Neural progenitor cell (in vitro differentiated cells): Measurements from ENCODE around the gene LMCD1.

Experiments
- CTCF ChIP-seq: fragments of 200-600 bp; sonication (generic); IDR thresholded peaks from 2 replicates; pipeline ENCODE4 v1.5.1; 2017; ENCODE audit warnings: antibody characterized with exemption, mild to moderate bottlenecking
- EZH2 ChIP-seq: fragments of 200-600 bp; sonication (generic); IDR thresholded peaks from 2 replicates; pipeline ENCODE4 v1.6.1; 2017; ENCODE audit warnings: antibody characterized with exemption, mild to moderate bottlenecking, moderate library complexity
- EZH2phosphoT487 ChIP-seq: fragments of 200-600 bp; sonication (generic); IDR thresholded peaks from 2 replicates; pipeline ENCODE4 v1.6.1; 2017; ENCODE audit warnings: antibody characterized with exemption

- TF ChIP-seq CTCF (no peak), EZH2 (no peak), EZH2phosphoT487 (no peak)
Measured at GRCh38 chr3:8558645-8559044, 57.0 kb downstream of the LMCD1 start.
